SK-N-SH (cell line): ENCODE results near the gene PACSIN2. TPM values are rescaled to one million over a fixed set of nuclear protein-coding genes. Genes with fewer than 3 reads are reported as not detected.

Experiments used
- CTCF ChIA-PET: fragments of 300-600, 350-600 bp; formaldehyde crosslinking; extraction: SDS; loops from one replicate; lab custom pipeline; 2021; lab: Yijun Ruan, JAX
- POLR2A ChIA-PET: fragments of 350-600 bp; sonication (Branson Sonifier 250); formaldehyde crosslinking; extraction: SDS; loops from one replicate; lab custom pipeline; 2020; ENCODE audit warnings: antibody characterized with exemption, inconsistent platforms; lab: Yijun Ruan, JAX
- DNase-seq: peaks from one replicate; pipeline ENCODE4 v3.0.0; 2012
- H2AFZ ChIP-seq: fragments of 200-600 bp; sonication (generic); 2 replicates; pipeline ENCODE4 v1.8.1; 2016; ENCODE audit warnings: antibody characterized with exemption, mild to moderate bottlenecking, low read depth
- H3F3A ChIP-seq: fragments of 200-600 bp; sonication (generic); replicated peaks from 2 replicates; pipeline ENCODE3; 2016; ENCODE audit warnings: antibody characterized with exemption, mild to moderate bottlenecking; ENCODE audit not compliant: insufficient read depth
- H3K27ac ChIP-seq, 2 experiments: fragments of 200-500 bp in 1 of 2; fragments of 200-600 bp in 1 of 2; sonication (Bioruptor generic) in 1 of 2; sonication (generic), shearing (Covaris generic) in 1 of 2; 2 replicates each; pipeline versions ENCODE4 v1.5.1 to v1.6.1; 2014 to 2016; ENCODE audit warnings: low read depth in 2 of 2, inconsistent platforms in 1 of 2, low read length in 1 of 2, mild to moderate bottlenecking in 1 of 2, mixed read lengths in 1 of 2
- H3K27me3 ChIP-seq: fragments of 200-600 bp; sonication (generic), shearing (Covaris generic); 2 replicates; pipeline ENCODE4 v1.6.1; 2016; ENCODE audit warnings: mixed run types; ENCODE audit not compliant: insufficient read depth
- H3K36me3 ChIP-seq, 2 experiments: fragments of 200-500 bp in 1 of 2; fragments of 200-600 bp in 1 of 2; sonication (Bioruptor generic) in 1 of 2; sonication (generic) in 1 of 2; replicated peaks in 1 of 2; 2 replicates each; pipeline versions ENCODE3 to v1.5.1; 2014 to 2016; ENCODE audit warnings: low read length in 1 of 2, mild to moderate bottlenecking in 1 of 2; ENCODE audit not compliant: insufficient read depth in 2 of 2, control insufficient read depth in 1 of 2
- H3K4me1 ChIP-seq, 2 experiments: fragments of 200-500 bp in 1 of 2; fragments of 200-600 bp in 1 of 2; sonication (Bioruptor generic) in 1 of 2; sonication (generic), shearing (Covaris generic) in 1 of 2; 2 replicates each; pipeline versions ENCODE4 v1.5.1 to v1.6.1; 2014 to 2016; ENCODE audit warnings: low read depth in 1 of 2, low read length in 1 of 2, mixed run types in 1 of 2; ENCODE audit not compliant: insufficient read depth in 2 of 2, control insufficient read depth in 1 of 2
- H3K4me2 ChIP-seq: fragments of 200-600 bp; sonication (generic), shearing (Covaris generic); 2 replicates; pipeline ENCODE4 v1.6.1; 2017; ENCODE audit warnings: mixed run types
- H3K4me3 ChIP-seq, 2 experiments: fragments of 200-500 bp in 1 of 2; fragments of 200-600 bp in 1 of 2; sonication (Bioruptor generic) in 1 of 2; sonication (generic), shearing (Covaris generic) in 1 of 2; 2 replicates each; pipeline versions ENCODE4 v1.5.1 to v1.8.1; 2014 to 2016; ENCODE audit warnings: low read depth in 2 of 2, inconsistent platforms in 1 of 2, low read length in 1 of 2, mild to moderate bottlenecking in 1 of 2, mixed read lengths in 1 of 2, moderate library complexity in 1 of 2
- H3K79me2 ChIP-seq: fragments of 200-600 bp; sonication (generic); 2 replicates; pipeline ENCODE4 v1.8.1; 2017; ENCODE audit warnings: mild to moderate bottlenecking; ENCODE audit not compliant: insufficient read depth
- H3K9ac ChIP-seq: fragments of 200-600 bp; sonication (generic); 2 replicates; pipeline ENCODE4 v1.6.1; 2017; ENCODE audit warnings: mixed run types
- H3K9me2 ChIP-seq: fragments of 200-600 bp; sonication (generic); 2 replicates; pipeline ENCODE4 v1.6.1; 2017; ENCODE audit warnings: mixed run types
- H3K9me3 ChIP-seq: fragments of 200-600 bp; sonication (generic); 2 replicates; pipeline ENCODE4 v1.6.1; 2017; ENCODE audit warnings: mixed run types, mild to moderate bottlenecking, moderate library complexity
- H4K20me1 ChIP-seq: fragments of 200-600 bp; sonication (generic); 2 replicates; pipeline ENCODE4 v1.6.1; 2017; ENCODE audit warnings: mild to moderate bottlenecking, mixed run types; ENCODE audit not compliant: insufficient read depth
- CHD2 ChIP-seq: fragments of 150-350 bp; IDR thresholded peaks from 2 replicates; pipeline ENCODE4 v1.6.1; 2018; ENCODE audit warnings: low read length; ENCODE audit not compliant: partially characterized antibody
- CTCF ChIP-seq: fragments of 200-600 bp; sonication (generic); IDR thresholded peaks from 2 replicates; pipeline ENCODE4 v1.6.1; 2017; ENCODE audit warnings: antibody characterized with exemption, mild to moderate bottlenecking, moderate library complexity
- ELF1 ChIP-seq: IDR thresholded peaks from 2 replicates; pipeline ENCODE4 v1.4.0; 2012
- EP300 ChIP-seq, 2 experiments: IDR thresholded peaks; 2 replicates each; pipeline versions ENCODE4 v1.4.0 to v1.6.1; 2012; ENCODE audit warnings: borderline replicate concordance in 1 of 2, low read depth in 1 of 2, low read length in 1 of 2
- EZH2phosphoT487 ChIP-seq: fragments of 200-600 bp; sonication (generic); IDR thresholded peaks from 2 replicates; pipeline ENCODE4 v1.6.1; 2017; ENCODE audit warnings: low read depth, mixed run types, mild to moderate bottlenecking, antibody characterized with exemption, moderate library complexity, borderline replicate concordance
- FOXM1 ChIP-seq: IDR thresholded peaks from 2 replicates; pipeline ENCODE4 v1.4.0; 2012; ENCODE audit warnings: low read depth, mild to moderate bottlenecking
- GABPA ChIP-seq: IDR thresholded peaks from 2 replicates; pipeline ENCODE4 v1.4.0; 2012; ENCODE audit warnings: low read depth, mild to moderate bottlenecking
- GATA2 ChIP-seq: sonication (generic); formaldehyde crosslinking; IDR thresholded peaks from 2 replicates; pipeline ENCODE4 v1.5.0; 2020; ENCODE audit warnings: mild to moderate bottlenecking, missing genetic modification reagents
- MAX ChIP-seq: IDR thresholded peaks from 2 replicates; pipeline ENCODE4 v1.4.0; 2012; ENCODE audit warnings: low read depth
- MXI1 ChIP-seq: IDR thresholded peaks from 2 replicates; pipeline ENCODE4 v1.6.1; 2012; ENCODE audit warnings: mild to moderate bottlenecking, low read depth, low read length, improper control_type of control experiment
- NRF1 ChIP-seq: IDR thresholded peaks from 2 replicates; pipeline ENCODE4 v1.6.1; 2012; ENCODE audit warnings: low read depth, mild to moderate bottlenecking, low read length
- RAD21 ChIP-seq: IDR thresholded peaks from 2 replicates; pipeline ENCODE4 v1.6.1; 2012; ENCODE audit warnings: mild to moderate bottlenecking, low read length
- RCOR1 ChIP-seq: fragments of 150-350 bp; IDR thresholded peaks from 2 replicates; pipeline ENCODE4 v1.6.1; 2017; ENCODE audit warnings: antibody characterized with exemption, low read length
- REST ChIP-seq: IDR thresholded peaks from 2 replicates; pipeline ENCODE4 v1.6.1; 2012; ENCODE audit warnings: mild to moderate bottlenecking, low read depth, low read length, moderate library complexity
- SIN3A ChIP-seq: IDR thresholded peaks from 2 replicates; pipeline ENCODE4 v1.6.1; 2012; ENCODE audit warnings: low read depth, mild to moderate bottlenecking, low read length, moderate library complexity, borderline replicate concordance
- TCF12 ChIP-seq: IDR thresholded peaks from 2 replicates; pipeline ENCODE4 v1.4.0; 2012
- TEAD4 ChIP-seq: IDR thresholded peaks from 2 replicates; pipeline ENCODE4 v1.4.0; 2012; ENCODE audit warnings: mild to moderate bottlenecking, borderline replicate concordance; ENCODE audit not compliant: insufficient read depth
- YY1 ChIP-seq: IDR thresholded peaks from 2 replicates; pipeline ENCODE4 v1.4.0; 2012; ENCODE audit warnings: low read depth, mild to moderate bottlenecking
- WGBS: methylation state at CpG from one replicate; pipeline ENCODE4 v1.1.6; 2017; ENCODE audit warnings: low lambda C conversion rate; 5-methylcytosine and 5-hydroxymethylcytosine counted together
- polyA plus RNA-seq, 3 experiments: library from polyadenylated mRNA; depleted of rRNA; stranded (reverse); fragments of >200 nt; gene quantifications; 2 replicates each; pipeline ENCODE4 v1.2.3, GENCODE V29; 2012
- TF ChIP-seq, protein P1 (sequence below): fragments of 150-350 bp; IDR thresholded peaks from 2 replicates; pipeline ENCODE4 v1.6.1; 2016; ENCODE audit warnings: mild to moderate bottlenecking, low read depth, low read length

The PACSIN2 gene
- polyA plus RNA-seq, 1 of the 3 experiments (the other 2 are of a cell fraction) = 60.5 TPM

- TF ChIP-seq TCF12 (no peak), MAX (no peak), FOXM1 (no peak), EP300 (IDR thresholded peaks at IDR 0.05; ENCODE audit: borderline replicate concordance in 1 of 2, low read depth in 1 of 2, low read length in 1 of 2) (no peak), CTCF (no peak), NRF1 (no peak), TEAD4 (no peak), EZH2phosphoT487 (no peak), GABPA (no peak), ELF1 (no peak), YY1 (no peak)
- TF ChIP-seq, protein P1, sequence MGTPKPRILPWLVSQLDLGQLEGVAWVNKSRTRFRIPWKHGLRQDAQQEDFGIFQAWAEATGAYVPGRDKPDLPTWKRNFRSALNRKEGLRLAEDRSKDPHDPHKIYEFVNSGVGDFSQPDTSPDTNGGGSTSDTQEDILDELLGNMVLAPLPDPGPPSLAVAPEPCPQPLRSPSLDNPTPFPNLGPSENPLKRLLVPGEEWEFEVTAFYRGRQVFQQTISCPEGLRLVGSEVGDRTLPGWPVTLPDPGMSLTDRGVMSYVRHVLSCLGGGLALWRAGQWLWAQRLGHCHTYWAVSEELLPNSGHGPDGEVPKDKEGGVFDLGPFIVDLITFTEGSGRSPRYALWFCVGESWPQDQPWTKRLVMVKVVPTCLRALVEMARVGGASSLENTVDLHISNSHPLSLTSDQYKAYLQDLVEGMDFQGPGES = no peak
- no peaks in the 10 kb centered on the region for H3K9me3 ChIP-seq
- peaks cover 18 to 38% of the 10 kb centered on the region in 2 experiments; a peak in 3 of 4 replicates for H3K4me1 ChIP-seq
- WGBS = 100% methylated on average over 1 of the region's 9 CpGs
- peaks cover 12% of the 10 kb centered on the region; the same call in 1 of the 2 replicates for H4K20me1 ChIP-seq
- no peaks in the 10 kb centered on the region for H3K36me3 ChIP-seq
- no peak overlapping the region for H3K9ac ChIP-seq
- no peak for DNase-seq
- H3K9me2 ChIP-seq = no peaks in the 10 kb centered on the region
- no peak overlapping the region for H2AFZ ChIP-seq
- ChIA-PET CTCF (no interaction called here), POLR2A (interaction anchor here (0.6 kb wide), 1 partner anchor 9 kb away, joined by 3 read pairs; no protein-coding TSS in a partner anchor)
- peaks cover 83% of the 10 kb centered on the region for H3K79me2 ChIP-seq
- H3F3A ChIP-seq = no peaks in the 10 kb centered on the region
- H3K4me2 ChIP-seq = no peak overlapping the region
- H3K4me3 ChIP-seq = no peak overlapping the region
- H3K27me3 ChIP-seq = no peaks in the 10 kb centered on the region
- H3K27ac ChIP-seq = no peak overlapping the region
Observed at GRCh38 chr22:42962295-42963230, 52.4 kb downstream of the PACSIN2 start.

DNA sequence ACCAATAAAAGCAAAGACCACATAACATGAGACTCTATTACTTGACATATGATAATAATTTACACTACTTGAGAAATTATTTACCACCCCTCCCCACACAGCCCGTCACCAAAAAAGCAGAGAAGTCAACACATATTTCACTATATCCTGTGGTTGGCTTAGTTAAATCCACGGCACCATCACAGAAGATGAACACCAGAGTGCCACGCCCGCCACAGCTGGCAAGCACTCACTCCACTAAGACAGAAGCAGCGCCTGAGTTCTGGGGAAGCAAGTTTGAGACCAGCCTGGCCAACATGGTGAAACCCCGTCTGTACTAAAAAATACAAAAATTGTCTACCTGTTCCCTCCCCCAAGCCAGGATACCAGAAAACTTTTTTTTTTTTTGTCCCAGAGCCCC, 53.1 kb downstream of the PACSIN2 start:
- ChIA-PET POLR2A (no interaction called here), CTCF (no interaction called here)
- Histone ChIP-seq H3K27ac (0 out of 4 replicates have a peak overlapping the region, but pooled peaks of 1 of the 2 experiments have one; percentile 83), H3K9ac (no peak overlapping the region), H3K4me2 (no peak overlapping the region), H3F3A (no peaks in the 10 kb centered on the region), H3K9me2 (no peaks in the 10 kb centered on the region), H3K36me3 (no peaks in the 10 kb centered on the region), H3K4me1 (peaks cover 18 to 39% of the 10 kb centered on the region in 2 experiments; a peak in 3 of 4 replicates), H2AFZ (no peak overlapping the region), H3K27me3 (no peaks in the 10 kb centered on the region), H3K4me3 (no peak overlapping the region), H3K79me2 (peaks cover 88% of the 10 kb centered on the region), H3K9me3 (no peaks in the 10 kb centered on the region), H4K20me1 (peaks cover 12% of the 10 kb centered on the region; the same call in 1 of the 2 replicates)
- WGBS = 93% methylated on average over 6 of the region's 6 CpGs
- DNase-seq = no peak
- TF ChIP-seq CHD2 = no peak
- no peak for TF ChIP-seq GABPA
- no peak for TF ChIP-seq RAD21
- TF ChIP-seq EP300 (IDR thresholded peaks at IDR 0.05; ENCODE audit: borderline replicate concordance in 1 of 2, low read depth in 1 of 2, low read length in 1 of 2) = no peak
- TF ChIP-seq MXI1 = no peak
- no peak for TF ChIP-seq REST
- no peak for TF ChIP-seq TEAD4
- TF ChIP-seq SIN3A = no peak
- no peak for TF ChIP-seq GATA2 (CRISPR knock-in tag)
- no peak for TF ChIP-seq RCOR1
